Astrocyte of the cerebellum (primary cell): ENCODE measurements around the gene IL1RL2.

ENCODE experiments used
- DNase-seq: peaks from one replicate; pipeline ENCODE4 v3.0.0-alpha.2; 2011; ENCODE audit warnings: low read depth
- H3K4me3 ChIP-seq: 2 replicates; pipeline ENCODE4 v1.5.1; 2011; ENCODE audit warnings: mild to moderate bottlenecking, low read depth, low read length, moderate library complexity
- in situ Hi-C: cut with HindIII; loops from 2 replicates; pipeline ENCODE4 v1.10.0; 2017; ENCODE audit warnings: low sequenced_read_pairs
- TF ChIP-seq, protein P1 (sequence below): IDR thresholded peaks from 2 replicates; pipeline ENCODE4 v1.5.1; 2012; ENCODE audit warnings: low read length, low read depth, moderate library complexity, mild to moderate bottlenecking; ENCODE audit errors: missing control alignments

Gene IL1RL2

DNA sequence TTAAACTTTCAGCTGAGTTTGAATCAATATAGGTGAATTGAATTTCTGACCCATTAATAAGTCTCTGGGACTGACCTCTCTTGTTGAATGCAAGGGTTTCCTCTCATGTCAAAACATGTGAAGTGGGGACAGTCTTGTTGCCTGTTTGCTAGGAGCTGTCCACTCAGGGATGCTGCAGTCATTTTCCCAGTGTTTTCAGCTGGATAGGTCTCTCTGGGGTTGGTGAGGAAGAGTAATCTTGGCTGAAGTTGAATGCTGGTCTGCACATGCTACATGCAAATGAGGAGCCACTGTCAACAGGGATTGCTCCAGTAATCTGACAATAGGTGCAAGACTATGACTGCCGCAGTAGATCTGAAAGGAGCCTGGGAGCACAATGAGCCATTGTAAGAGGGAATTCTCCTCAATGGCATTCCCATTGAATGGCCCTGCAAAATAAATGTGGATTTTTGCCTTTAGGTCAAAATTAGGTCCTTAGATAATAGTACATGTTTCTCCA is 90.4 kb downstream of the IL1RL2 start:
- in situ Hi-C loops = no loop called here
- no peak overlapping the region for H3K4me3 ChIP-seq
- DNase-seq = no peak
- TF ChIP-seq, protein P1, sequence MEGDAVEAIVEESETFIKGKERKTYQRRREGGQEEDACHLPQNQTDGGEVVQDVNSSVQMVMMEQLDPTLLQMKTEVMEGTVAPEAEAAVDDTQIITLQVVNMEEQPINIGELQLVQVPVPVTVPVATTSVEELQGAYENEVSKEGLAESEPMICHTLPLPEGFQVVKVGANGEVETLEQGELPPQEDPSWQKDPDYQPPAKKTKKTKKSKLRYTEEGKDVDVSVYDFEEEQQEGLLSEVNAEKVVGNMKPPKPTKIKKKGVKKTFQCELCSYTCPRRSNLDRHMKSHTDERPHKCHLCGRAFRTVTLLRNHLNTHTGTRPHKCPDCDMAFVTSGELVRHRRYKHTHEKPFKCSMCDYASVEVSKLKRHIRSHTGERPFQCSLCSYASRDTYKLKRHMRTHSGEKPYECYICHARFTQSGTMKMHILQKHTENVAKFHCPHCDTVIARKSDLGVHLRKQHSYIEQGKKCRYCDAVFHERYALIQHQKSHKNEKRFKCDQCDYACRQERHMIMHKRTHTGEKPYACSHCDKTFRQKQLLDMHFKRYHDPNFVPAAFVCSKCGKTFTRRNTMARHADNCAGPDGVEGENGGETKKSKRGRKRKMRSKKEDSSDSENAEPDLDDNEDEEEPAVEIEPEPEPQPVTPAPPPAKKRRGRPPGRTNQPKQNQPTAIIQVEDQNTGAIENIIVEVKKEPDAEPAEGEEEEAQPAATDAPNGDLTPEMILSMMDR = no peak

DNA sequence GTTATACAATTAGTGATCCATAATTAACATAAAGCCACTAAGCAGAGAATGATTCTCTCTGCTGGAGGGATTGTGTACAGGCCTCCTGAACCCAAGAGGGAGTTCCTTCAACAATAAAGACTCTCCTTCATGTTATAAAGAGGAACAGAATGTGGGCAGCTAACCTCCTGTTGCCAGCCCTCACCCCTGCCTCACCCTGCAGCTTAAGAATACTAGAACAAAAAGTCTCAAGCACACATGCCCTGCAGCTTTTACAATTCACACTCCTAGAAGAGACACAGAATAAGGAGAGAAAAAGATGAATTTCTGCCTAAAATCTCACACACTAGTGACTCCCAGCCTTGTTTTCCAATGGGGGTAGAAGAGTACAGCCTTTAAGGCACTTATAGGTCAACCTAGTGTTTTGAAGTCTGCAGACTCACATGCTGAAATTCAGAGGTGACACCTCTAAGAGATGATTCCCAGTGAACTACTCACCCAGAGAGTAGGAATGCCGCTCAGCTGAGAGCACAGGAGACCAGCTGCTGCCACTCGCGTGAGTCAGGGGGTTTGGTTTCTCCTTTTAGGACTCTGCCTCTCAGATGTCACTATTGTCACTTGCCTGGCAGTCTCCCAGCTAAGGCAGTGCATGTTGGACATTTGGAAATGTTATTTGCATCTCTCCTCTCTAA is 92.0 kb downstream of the IL1RL2 start:
- in situ Hi-C loops = no loop called here
- DNase-seq = no peak
- no peak overlapping the region for H3K4me3 ChIP-seq
- TF ChIP-seq, protein P1 = no peak

DNA sequence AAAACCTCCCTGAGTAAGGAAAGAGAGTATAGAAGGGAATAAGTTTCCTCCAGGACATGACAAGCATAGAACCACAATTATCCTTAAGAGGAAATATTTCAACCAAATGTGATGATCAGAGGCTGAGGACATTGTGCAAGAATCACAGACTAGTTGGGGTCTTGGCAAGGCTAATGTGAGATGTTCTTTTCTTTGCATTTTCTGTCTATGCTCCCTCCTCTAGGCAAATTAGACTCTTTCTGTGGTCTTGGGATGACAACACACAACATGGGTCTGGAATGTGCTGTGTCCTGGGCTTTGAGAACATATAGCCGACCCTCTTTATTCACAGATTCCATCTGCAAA is 92.5 kb downstream of the IL1RL2 start:
- no peak for DNase-seq
- H3K4me3 ChIP-seq = no peak overlapping the region
- in situ Hi-C loops = no loop called here
- TF ChIP-seq, protein P1 = no peak

- no peak for DNase-seq
- no peak overlapping the region for H3K4me3 ChIP-seq
- in situ Hi-C loops = no loop called here
- TF ChIP-seq, protein P1 = no peak
Measured at GRCh38 chr2:102282678-102283091, 95.9 kb downstream of the IL1RL2 start.

- DNase-seq = no peak
- TF ChIP-seq, protein P1 = no peak
- H3K4me3 ChIP-seq = no peak overlapping the region
- in situ Hi-C loops = no loop called here
Measured at GRCh38 chr2:102283996-102284395, 97.2 kb downstream of the IL1RL2 start.

DNA sequence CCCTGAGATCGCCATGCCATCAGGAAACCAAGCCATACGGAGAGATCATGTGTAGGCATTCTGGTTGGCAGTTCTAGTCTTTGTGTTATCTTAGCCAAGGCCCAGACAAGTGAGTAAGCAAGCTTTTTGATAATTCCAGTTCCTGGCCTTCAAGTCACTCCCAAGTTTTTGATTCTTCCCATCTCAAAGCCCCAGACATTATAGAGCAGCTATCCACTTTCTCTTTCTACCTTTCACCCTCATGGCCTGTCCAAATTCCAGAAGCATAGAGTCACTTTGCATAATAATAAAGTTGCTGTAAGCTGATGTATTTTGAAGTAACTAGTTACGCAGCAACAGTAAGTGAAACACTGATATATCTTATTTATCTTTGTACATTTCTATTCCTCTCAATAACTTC is 97.8 kb downstream of the IL1RL2 start:
- in situ Hi-C loops = no loop called here
- TF ChIP-seq, protein P1 = no peak
- H3K4me3 ChIP-seq = no peak overlapping the region
- no peak for DNase-seq
